ENCODE measurements around the gene NPTN.

Gene NPTN

DNA sequence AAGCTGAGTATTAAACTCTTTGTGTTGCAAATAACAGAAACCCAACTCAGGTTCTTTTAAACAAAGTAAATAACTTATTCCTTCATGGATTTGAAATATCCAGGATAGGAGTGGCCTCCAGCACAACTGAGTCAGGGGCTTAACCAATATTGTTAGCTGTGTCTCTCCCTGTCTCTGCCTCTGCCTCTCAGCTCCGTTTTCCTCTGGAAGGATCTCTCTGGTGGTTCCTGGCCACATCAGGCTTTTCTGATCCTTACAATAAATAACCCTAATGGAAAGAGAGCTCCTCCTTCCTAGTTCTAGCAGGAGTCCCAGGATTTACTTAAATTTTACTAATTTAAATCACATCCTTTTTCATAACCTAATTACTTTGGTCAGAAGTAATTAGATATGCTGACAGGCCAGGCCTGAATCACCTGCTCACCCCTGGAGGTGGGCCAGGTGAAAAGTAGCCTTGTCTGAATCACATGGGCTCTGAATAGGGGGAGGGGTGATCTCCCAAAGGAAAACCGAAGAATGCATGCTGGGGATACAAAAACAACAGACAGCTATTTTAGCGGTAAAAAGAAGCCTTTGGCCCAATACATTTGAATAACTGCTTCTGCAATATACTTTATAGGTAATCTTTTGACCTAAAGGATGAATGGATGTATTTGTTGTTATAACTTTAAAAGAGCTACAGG is 114.9 kb downstream of the NPTN start:
- no peak for DNase-seq (ENCODE audit: low spot score)

DNA sequence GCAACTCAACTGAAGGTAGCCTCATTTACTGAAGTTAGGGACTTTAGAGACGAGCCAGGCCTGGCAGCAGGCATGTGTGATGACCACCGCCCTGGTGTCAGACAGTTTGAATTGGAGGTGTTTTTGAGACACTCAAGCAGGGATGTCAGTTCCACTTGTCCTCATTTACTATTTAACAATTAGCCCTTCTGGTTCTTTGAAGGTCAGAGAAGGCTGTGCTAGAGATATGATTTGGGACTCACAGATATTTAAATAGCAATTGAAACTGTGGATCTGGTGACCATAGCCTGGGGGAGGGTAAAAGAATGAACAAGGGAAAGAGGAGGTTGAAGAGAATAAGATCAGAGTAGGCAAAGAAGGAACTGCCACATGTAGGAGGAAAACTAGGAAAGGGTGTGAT is 115.6 kb downstream of the NPTN start:
- DNase-seq (ENCODE audit: low spot score) = no peak

GRCh38 chr15:73515527-73515926 is 117.7 kb downstream of the NPTN start:
- DNase-seq (ENCODE audit: low spot score) = no peak
